ENCODE results near the gene KLK14.

KLK14 gene

GRCh38 chr19:51082611-51083010, at the start of gene KLK14:
KLK14 (minus strand) TSS chr19:51082887; CDS start chr19:51082614, 273 bp downstream.
- DNase-seq (ENCODE audit: low read depth): no peak

DNA sequence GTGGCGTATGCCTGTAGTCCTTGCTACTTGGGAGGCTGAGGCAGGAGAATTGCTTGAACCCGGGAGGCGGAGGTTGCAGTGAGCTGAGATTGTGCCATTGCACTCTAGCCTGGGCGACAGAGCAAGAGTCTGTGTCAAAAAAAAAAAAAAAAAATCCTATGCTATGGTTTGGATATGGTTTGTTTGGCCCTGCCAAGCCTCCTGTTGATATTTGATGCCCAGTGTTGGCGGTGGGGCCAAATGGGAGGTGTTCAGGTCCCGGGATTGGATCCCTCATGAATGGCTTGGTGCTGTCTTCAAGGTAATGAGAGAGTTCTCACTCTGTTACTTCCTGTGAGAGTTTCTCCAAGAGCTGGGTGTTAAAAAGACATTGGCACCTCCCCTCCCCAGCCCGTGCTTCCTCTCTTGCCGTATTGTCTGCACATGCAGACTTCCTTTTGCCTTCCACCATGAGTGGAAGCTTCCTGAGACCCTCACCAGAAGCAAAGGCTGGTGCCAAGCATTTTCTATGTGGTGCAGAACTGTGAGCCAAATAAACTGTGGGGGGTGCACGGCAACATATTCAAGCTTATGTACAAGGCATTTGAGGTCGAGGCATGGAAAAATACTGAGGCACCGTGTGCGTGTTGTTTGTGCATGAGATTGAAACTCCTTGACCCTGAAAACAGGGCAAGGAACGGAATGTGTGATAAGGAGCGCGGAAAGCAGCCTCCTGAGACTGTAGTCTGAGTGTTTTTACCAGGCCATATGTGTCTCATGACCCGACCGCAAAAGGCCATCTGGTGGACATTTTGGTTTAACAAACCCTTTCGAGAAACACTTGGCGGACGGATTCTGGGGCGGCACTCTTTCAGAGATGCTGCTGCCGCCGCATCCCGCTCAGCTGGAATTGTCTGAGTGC, 49.3 kb upstream of the KLK14 start:
- DNase-seq (ENCODE audit: low read depth): peak; percentile 81

- DNase-seq (ENCODE audit: low read depth): no peak
Measured at GRCh38 chr19:51129716-51130115, 47.0 kb upstream of the KLK14 start.

GRCh38 chr19:51128227-51128626, 45.5 kb upstream of the KLK14 start:
- DNase-seq (ENCODE audit: low read depth): no peak

DNA sequence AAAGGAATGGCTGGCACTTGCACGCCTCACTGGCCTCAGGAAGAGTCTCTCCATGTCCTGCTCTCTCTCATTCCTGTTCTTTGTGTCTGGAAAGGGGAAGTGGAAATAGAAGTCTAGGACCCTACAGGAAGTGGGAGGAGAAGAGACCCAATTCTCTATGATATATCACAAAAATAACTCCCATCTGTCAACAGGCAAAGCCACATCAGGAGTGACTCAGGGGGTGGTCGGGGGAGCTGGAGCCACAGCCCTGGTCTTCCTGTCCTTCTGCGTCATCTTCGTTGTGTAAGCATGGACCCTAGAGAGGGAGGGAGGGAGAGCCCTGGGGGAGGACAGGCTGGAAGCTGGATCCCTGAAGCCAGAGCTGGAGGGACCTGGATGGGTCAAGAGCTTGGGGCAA, 45.1 kb upstream of the KLK14 start:
- DNase-seq (ENCODE audit: low read depth): peak; percentile 88

- DNase-seq (ENCODE audit: low read depth): no peak
Measured at GRCh38 chr19:51127032-51127431, 44.3 kb upstream of the KLK14 start.

DNA sequence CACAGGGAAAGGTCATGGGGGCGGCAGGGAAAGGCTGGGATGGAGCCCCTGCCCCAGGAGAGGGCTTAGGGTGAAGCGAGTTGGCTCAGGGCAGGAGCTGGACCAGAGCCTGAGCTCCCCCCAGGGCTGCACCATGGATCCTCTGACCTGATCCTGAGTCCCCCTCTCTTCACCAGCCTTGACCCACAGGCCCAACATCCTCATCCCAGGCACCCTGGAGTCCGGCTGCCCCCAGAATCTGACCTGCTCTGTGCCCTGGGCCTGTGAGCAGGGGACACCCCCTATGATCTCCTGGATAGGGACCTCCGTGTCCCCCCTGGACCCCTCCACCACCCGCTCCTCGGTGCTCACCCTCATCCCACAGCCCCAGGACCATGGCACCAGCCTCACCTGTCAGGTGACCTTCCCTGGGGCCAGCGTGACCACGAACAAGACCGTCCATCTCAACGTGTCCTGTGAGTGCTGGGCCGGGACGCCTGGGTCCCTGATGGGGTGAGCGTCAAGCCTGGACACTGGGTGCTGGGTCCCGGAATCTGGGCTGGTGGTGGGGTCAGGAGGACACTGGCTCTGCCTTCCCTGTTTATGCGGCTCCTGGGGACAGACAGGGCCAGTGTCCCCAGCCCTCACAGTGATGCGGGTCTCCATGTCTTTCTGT, 42.9 kb upstream of the KLK14 start:
- no peak for DNase-seq (ENCODE audit: low read depth)

- DNase-seq (ENCODE audit: low read depth): no peak
Measured at GRCh38 chr19:51124729-51125128, 42.0 kb upstream of the KLK14 start, which contains the start of gene SIGLEC9. SIGLEC9 (plus strand) TSS chr19:51124906; CDS start chr19:51124975, 69 bp downstream.

DNA sequence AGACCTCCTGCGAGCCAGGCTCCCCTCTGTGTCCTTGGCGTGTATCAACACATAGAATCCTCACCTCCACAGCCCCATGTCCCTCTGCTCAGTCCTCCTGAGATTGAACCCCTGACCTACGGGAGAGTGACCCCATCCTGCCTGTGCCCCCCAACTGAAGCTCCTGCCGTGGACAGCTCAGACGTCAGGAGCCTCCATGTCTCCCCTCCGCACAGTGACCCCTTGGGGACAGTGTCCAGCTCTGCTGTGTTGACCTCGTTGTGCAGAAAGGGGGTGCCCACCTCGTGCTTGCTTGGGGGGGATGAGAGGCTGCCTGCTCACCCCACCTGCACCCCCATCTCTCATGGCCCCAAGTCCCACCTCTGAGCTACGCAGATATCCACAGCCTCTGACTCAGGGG, 41.5 kb upstream of the KLK14 start:
- no peak for DNase-seq (ENCODE audit: low read depth)

GRCh38 chr19:51123802-51124201, 41.1 kb upstream of the KLK14 start:
- DNase-seq (ENCODE audit: low read depth): no peak

- no peak for DNase-seq (ENCODE audit: low read depth)
Measured at GRCh38 chr19:51123381-51123800, 40.7 kb upstream of the KLK14 start.

GRCh38 chr19:51122112-51122981, 39.7 kb upstream of the KLK14 start:
- no peak for DNase-seq (ENCODE audit: low read depth)

GRCh38 chr19:51121257-51121656, 38.6 kb upstream of the KLK14 start:
- DNase-seq (ENCODE audit: low read depth): no peak

- DNase-seq (ENCODE audit: low read depth): no peak
Measured at GRCh38 chr19:51120160-51120559, 37.5 kb upstream of the KLK14 start.

GRCh38 chr19:51119611-51120010, 36.9 kb upstream of the KLK14 start:
- DNase-seq (ENCODE audit: low read depth): no peak

- DNase-seq (ENCODE audit: low read depth): no peak
Measured at GRCh38 chr19:51119101-51119500, 36.4 kb upstream of the KLK14 start.

DNA sequence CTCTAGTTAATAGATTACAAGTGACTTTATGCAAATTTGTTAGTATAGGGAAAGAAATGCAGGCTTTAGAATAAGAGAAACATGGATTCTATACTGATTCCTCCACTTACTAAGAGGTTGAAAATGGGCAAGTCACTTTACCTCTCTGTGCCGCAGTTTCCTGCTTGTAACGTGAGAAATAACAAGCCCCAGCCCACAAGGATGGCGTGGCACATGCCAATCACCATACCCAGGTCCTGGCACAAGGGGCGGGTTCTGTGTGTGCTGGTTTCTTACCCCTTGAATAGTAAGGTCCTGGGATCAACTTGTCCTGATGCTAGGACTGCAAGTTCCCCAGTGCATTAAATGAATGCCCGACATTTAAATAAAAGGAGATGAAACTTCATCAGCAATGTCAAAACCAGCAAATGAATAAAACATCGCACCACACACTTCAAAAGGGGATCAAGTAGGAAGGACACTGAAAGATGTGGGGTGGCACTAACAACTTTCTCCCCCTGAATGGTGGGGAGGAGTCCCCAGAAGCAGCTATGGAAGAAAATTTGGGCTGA, 34.1 kb upstream of the KLK14 start:
- no peak for DNase-seq (ENCODE audit: low read depth)

GRCh38 chr19:51114087-51114729, 31.5 kb upstream of the KLK14 start:
- no peak for DNase-seq (ENCODE audit: low read depth)

DNA sequence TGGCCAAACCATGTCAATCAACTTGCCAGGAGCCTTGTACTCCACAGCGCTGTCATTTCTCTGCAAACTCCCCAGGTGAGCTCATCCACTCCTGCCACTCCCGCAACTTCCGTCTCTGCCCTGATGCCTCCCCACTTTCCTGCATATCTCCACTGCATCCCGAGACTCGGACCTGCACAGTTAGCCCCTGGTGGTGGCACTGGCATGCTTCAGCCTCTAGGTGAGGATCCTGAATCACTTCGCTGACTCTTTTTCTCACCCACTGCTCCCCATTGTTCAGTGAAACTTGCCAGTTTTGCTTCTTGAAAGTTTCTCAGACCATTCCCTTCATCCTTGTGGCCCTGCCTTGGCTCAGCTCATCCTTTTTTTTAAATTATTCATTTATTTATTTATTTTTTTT, 28.9 kb upstream of the KLK14 start:
- DNase-seq (ENCODE audit: low read depth): no peak

GRCh38 chr19:51110666-51110971, 27.9 kb upstream of the KLK14 start:
- DNase-seq (ENCODE audit: low read depth): no peak

DNA sequence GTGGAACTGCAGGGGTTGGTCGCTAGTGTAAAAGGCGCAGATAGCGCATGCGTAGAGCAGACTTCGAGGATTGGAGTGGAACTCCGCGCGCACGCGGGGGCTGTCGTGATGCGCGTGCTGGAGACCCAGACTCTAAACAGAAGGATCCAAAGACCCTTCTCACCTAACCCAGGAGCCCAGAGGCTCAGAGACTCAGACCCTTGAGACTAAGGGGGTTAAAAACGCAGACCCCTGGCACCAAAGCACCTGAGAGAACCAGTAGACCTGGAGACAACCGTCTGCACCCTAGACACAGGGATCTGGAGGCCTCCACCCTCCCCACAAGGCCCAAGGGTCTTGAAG, 26.1 kb upstream of the KLK14 start:
- no peak for DNase-seq (ENCODE audit: low read depth)

Measured in CMK (cell line).